A673 (cell line): Measurements from ENCODE around the gene SH2D6.

ENCODE experiments used
- CTCF ChIP-seq: fragments of 300-800, 200-600 bp; sonication (generic); conservative IDR thresholded peaks from 2 replicates; pipeline ENCODE4 v1.5.1; 2017; ENCODE audit warnings: low read depth, mild to moderate bottlenecking, antibody characterized with exemption, low read length, moderate library complexity, mixed read lengths
- EZH2 ChIP-seq: fragments of 200-600 bp; sonication (generic); IDR thresholded peaks from 2 replicates; pipeline ENCODE4 v1.6.1; 2017; ENCODE audit warnings: borderline replicate concordance, low read depth, mild to moderate bottlenecking, mixed read lengths, antibody characterized with exemption, low read length; ENCODE audit not compliant: poor library complexity, severe bottlenecking

GRCh38 chr2:85369500-85369899 lies 49.0 kb upstream of the SH2D6 start:
- TF ChIP-seq CTCF = no peak
- TF ChIP-seq EZH2 = no peak
